M059J (cell line): Measurements from ENCODE around the gene ZBTB43. TPM values are rescaled to one million over a fixed set of nuclear protein-coding genes. Genes with fewer than 3 reads are reported as not detected.
"Not testable (repeated sequence)": the region's sequence is repeated elsewhere in the genome, so short reads cannot be mapped to it uniquely, and the experiment has no call there.

Experiments used
- DNase-seq: peaks from one replicate; pipeline ENCODE4 v3.0.0-alpha.2; 2012; ENCODE audit warnings: low read depth
- total RNA-seq: library from RNA; depleted of rRNA; stranded (reverse); fragments of >200 nt; shearing (Covaris generic); gene quantifications from 2 replicates; pipeline ENCODE4 v1.2.3, GENCODE V29; 2014; rRNA removed

ZBTB43 gene
- total RNA-seq = 6.4 and 9.3 TPM in 2 replicates

- DNase-seq = peak; percentile 97
Measured at GRCh38 chr9:126804696-126805553, at the start of gene ZBTB43. Gene ZBTB43, plus strand, starts transcription at chr9:126805040. Its CDS starts 27,470 bp downstream, at chr9:126832510.

- no peak for DNase-seq
Measured at GRCh38 chr9:126755317-126755875, 49.4 kb upstream of the ZBTB43 start.

- DNase-seq = no peak
Measured at GRCh38 chr9:126756238-126756637, 48.6 kb upstream of the ZBTB43 start.

GRCh38 chr9:126756876-126757415, 47.9 kb upstream of the ZBTB43 start:
- DNase-seq = no peak

GRCh38 chr9:126758916-126759585, 45.8 kb upstream of the ZBTB43 start:
- no peak for DNase-seq

GRCh38 chr9:126761274-126761673, 43.6 kb upstream of the ZBTB43 start:
- no peak for DNase-seq

GRCh38 chr9:126763130-126763764, 41.6 kb upstream of the ZBTB43 start:
- peak; percentile 86 for DNase-seq

- peak; percentile 22 for DNase-seq
Measured at GRCh38 chr9:126773004-126773607, 31.7 kb upstream of the ZBTB43 start.

GRCh38 chr9:126775926-126776325, 28.9 kb upstream of the ZBTB43 start:
- no peak for DNase-seq

- no peak for DNase-seq
Measured at GRCh38 chr9:126777733-126778132, 27.1 kb upstream of the ZBTB43 start.

GRCh38 chr9:126778141-126778540, 26.7 kb upstream of the ZBTB43 start:
- DNase-seq = no peak

- not testable (repeated sequence) for DNase-seq
Measured at GRCh38 chr9:126778696-126779095, 26.1 kb upstream of the ZBTB43 start.

GRCh38 chr9:126781186-126782052, 23.4 kb upstream of the ZBTB43 start:
- DNase-seq = peak; percentile 75

GRCh38 chr9:126782053-126782388, 22.8 kb upstream of the ZBTB43 start:
- no peak for DNase-seq

GRCh38 chr9:126783949-126784348, 20.9 kb upstream of the ZBTB43 start:
- no peak for DNase-seq

GRCh38 chr9:126784401-126784800, 20.4 kb upstream of the ZBTB43 start:
- DNase-seq = no peak

GRCh38 chr9:126784841-126785240, 20.0 kb upstream of the ZBTB43 start:
- DNase-seq = not testable (repeated sequence)

- DNase-seq = no peak
Measured at GRCh38 chr9:126788046-126788445, 16.8 kb upstream of the ZBTB43 start.

GRCh38 chr9:126788634-126789349, 16.0 kb upstream of the ZBTB43 start:
- peak; percentile 85 for DNase-seq

GRCh38 chr9:126790561-126790960, 14.3 kb upstream of the ZBTB43 start:
- DNase-seq = no peak
